Measurements from ENCODE around the gene AOX1. TPM values are rescaled to one million over a fixed set of nuclear protein-coding genes. Genes with fewer than 3 reads are reported as not detected.
"Not testable (repeated sequence)": the region's sequence is repeated elsewhere in the genome, so short reads cannot be mapped to it uniquely, and the experiment has no call there.

AOX1 gene
- total RNA-seq, 2 donors from 2014 or later, result not detected

GRCh38 chr2:200668478-200668877 lies 82.7 kb downstream of the AOX1 start:
- Mint-ChIP-seq H3K4me3 (no peak overlapping the region), H3K27ac (no peak overlapping the region)

GRCh38 chr2:200669308-200669707 lies 83.5 kb downstream of the AOX1 start:
- peaks cover 4% of the 10 kb centered on the region for H3K4me1 Mint-ChIP-seq
- ATAC-seq (no peak), DNase-seq (no peak)
- peaks cover 32% of the 10 kb centered on the region for H3K27me3 Mint-ChIP-seq
- H3K9me3 ChIP-seq (ENCODE audit: control insufficient read depth, low read length, poor library complexity, severe bottlenecking), result no peaks in the 10 kb centered on the region
- no peak overlapping the region for H3K27ac Mint-ChIP-seq
- H3K4me3 Mint-ChIP-seq, result no peak overlapping the region
- peaks cover 2% of the 10 kb centered on the region for H3K36me3 Mint-ChIP-seq (ENCODE audit: low read depth)

More at GRCh38 chr2:200668478-200668877, 82.7 kb downstream of the AOX1 start:
- H3K9me3 ChIP-seq (ENCODE audit: control insufficient read depth, low read length, poor library complexity, severe bottlenecking), result no peaks in the 10 kb centered on the region
- H3K4me1 Mint-ChIP-seq, result peaks cover 4% of the 10 kb centered on the region
- DNase-seq, result no peak
- H3K36me3 Mint-ChIP-seq (ENCODE audit: low read depth), result peaks cover 2% of the 10 kb centered on the region
- ATAC-seq, result no peak
- peaks cover 31% of the 10 kb centered on the region for H3K27me3 Mint-ChIP-seq

GRCh38 chr2:200670313-200670712 lies 84.5 kb downstream of the AOX1 start:
- ATAC-seq, result no peak
- Mint-ChIP-seq H3K36me3 (ENCODE audit: low read depth) (peaks cover 2% of the 10 kb centered on the region), H3K4me3 (no peak overlapping the region), H3K27ac (no peak overlapping the region), H3K27me3 (peaks cover 38% of the 10 kb centered on the region), H3K4me1 (peaks cover 4% of the 10 kb centered on the region)
- no peak for DNase-seq
- H3K9me3 ChIP-seq (ENCODE audit: control insufficient read depth, low read length, poor library complexity, severe bottlenecking), result no peaks in the 10 kb centered on the region

- no peaks in the 10 kb centered on the region for H3K9me3 ChIP-seq (ENCODE audit: control insufficient read depth, low read length, poor library complexity, severe bottlenecking)
- H3K27me3 Mint-ChIP-seq, result peaks cover 38% of the 10 kb centered on the region
- no peak overlapping the region for H3K27ac Mint-ChIP-seq
- DNase-seq, result no peak
- no peak overlapping the region for H3K4me3 Mint-ChIP-seq
- H3K36me3 Mint-ChIP-seq (ENCODE audit: low read depth), result peaks cover 2% of the 10 kb centered on the region
- no peak for ATAC-seq
- peaks cover 4% of the 10 kb centered on the region for H3K4me1 Mint-ChIP-seq
Observed at GRCh38 chr2:200670751-200671150, 84.9 kb downstream of the AOX1 start.

- H3K4me1 Mint-ChIP-seq, result peaks cover 4% of the 10 kb centered on the region
- ATAC-seq (no peak), DNase-seq (no peak)
- no peak overlapping the region for H3K27ac Mint-ChIP-seq
- no peak overlapping the region for H3K4me3 Mint-ChIP-seq
- H3K9me3 ChIP-seq (ENCODE audit: control insufficient read depth, low read length, poor library complexity, severe bottlenecking), result no peaks in the 10 kb centered on the region
- H3K36me3 Mint-ChIP-seq (ENCODE audit: low read depth), result no peaks in the 10 kb centered on the region
- peaks cover 54% of the 10 kb centered on the region for H3K27me3 Mint-ChIP-seq
Observed at GRCh38 chr2:200673191-200673590, 87.4 kb downstream of the AOX1 start.

- Mint-ChIP-seq H3K4me3 (no peak overlapping the region), H3K36me3 (ENCODE audit: low read depth) (no peaks in the 10 kb centered on the region), H3K27ac (no peak overlapping the region), H3K27me3 (peaks cover 48% of the 10 kb centered on the region), H3K4me1 (peaks cover 4% of the 10 kb centered on the region)
- ATAC-seq (no peak), DNase-seq (no peak)
- H3K9me3 ChIP-seq (ENCODE audit: control insufficient read depth, low read length, poor library complexity, severe bottlenecking), result no peaks in the 10 kb centered on the region
Observed at GRCh38 chr2:200674837-200675236, 89.0 kb downstream of the AOX1 start.

- H3K27ac Mint-ChIP-seq, result no peak overlapping the region
- ATAC-seq (no peak), DNase-seq (no peak)
- no peaks in the 10 kb centered on the region for H3K9me3 ChIP-seq (ENCODE audit: control insufficient read depth, low read length, poor library complexity, severe bottlenecking)
- peaks cover 4% of the 10 kb centered on the region for H3K4me1 Mint-ChIP-seq
- peaks cover 34% of the 10 kb centered on the region for H3K27me3 Mint-ChIP-seq
- H3K36me3 Mint-ChIP-seq (ENCODE audit: low read depth), result no peaks in the 10 kb centered on the region
- no peak overlapping the region for H3K4me3 Mint-ChIP-seq
Observed at GRCh38 chr2:200677171-200677570, 91.4 kb downstream of the AOX1 start.

- no peak for ATAC-seq
- peaks cover 32% of the 10 kb centered on the region for H3K27me3 Mint-ChIP-seq
- no peak for DNase-seq
- H3K27ac Mint-ChIP-seq, result no peak overlapping the region
- no peaks in the 10 kb centered on the region for H3K36me3 Mint-ChIP-seq (ENCODE audit: low read depth)
- no peaks in the 10 kb centered on the region for H3K9me3 ChIP-seq (ENCODE audit: control insufficient read depth, low read length, poor library complexity, severe bottlenecking)
- peaks cover 4% of the 10 kb centered on the region for H3K4me1 Mint-ChIP-seq
- H3K4me3 Mint-ChIP-seq, result no peak overlapping the region
Observed at GRCh38 chr2:200677721-200678532, 92.1 kb downstream of the AOX1 start.

GRCh38 chr2:200679127-200679526 lies 93.3 kb downstream of the AOX1 start:
- no peak for DNase-seq
- Mint-ChIP-seq H3K36me3 (ENCODE audit: low read depth) (no peaks in the 10 kb centered on the region), H3K27me3 (peaks cover 22% of the 10 kb centered on the region), H3K4me1 (no peaks in the 10 kb centered on the region), H3K27ac (no peak overlapping the region), H3K4me3 (no peak overlapping the region)
- ATAC-seq, result no peak
- no peaks in the 10 kb centered on the region for H3K9me3 ChIP-seq (ENCODE audit: control insufficient read depth, low read length, poor library complexity, severe bottlenecking)

- ATAC-seq, result no peak
Observed at GRCh38 chr2:200679535-200679934, 93.7 kb downstream of the AOX1 start.

GRCh38 chr2:200681697-200682096 lies 95.9 kb downstream of the AOX1 start:
- Mint-ChIP-seq H3K4me1 (no peaks in the 10 kb centered on the region), H3K27ac (no peak overlapping the region), H3K27me3 (peaks cover 11% of the 10 kb centered on the region), H3K4me3 (no peak overlapping the region), H3K36me3 (ENCODE audit: low read depth) (no peaks in the 10 kb centered on the region)
- no peaks in the 10 kb centered on the region for H3K9me3 ChIP-seq (ENCODE audit: control insufficient read depth, low read length, poor library complexity, severe bottlenecking)
- DNase-seq (no peak), ATAC-seq (no peak)

More at GRCh38 chr2:200679535-200679934, 93.7 kb downstream of the AOX1 start:
- Mint-ChIP-seq H3K27me3 (peaks cover 20% of the 10 kb centered on the region), H3K36me3 (ENCODE audit: low read depth) (no peaks in the 10 kb centered on the region), H3K4me3 (no peak overlapping the region), H3K27ac (no peak overlapping the region), H3K4me1 (no peaks in the 10 kb centered on the region)
- no peak for DNase-seq
- no peaks in the 10 kb centered on the region for H3K9me3 ChIP-seq (ENCODE audit: control insufficient read depth, low read length, poor library complexity, severe bottlenecking)

- not testable (repeated sequence) for H3K4me1 Mint-ChIP-seq; H3K27ac Mint-ChIP-seq; H3K27me3 Mint-ChIP-seq; ATAC-seq; H3K9me3 ChIP-seq (ENCODE audit: control insufficient read depth, low read length, poor library complexity, severe bottlenecking); H3K4me3 Mint-ChIP-seq; H3K36me3 Mint-ChIP-seq (ENCODE audit: low read depth); DNase-seq
Observed at GRCh38 chr2:200682407-200682806, 96.6 kb downstream of the AOX1 start.

- no peaks in the 10 kb centered on the region for H3K9me3 ChIP-seq (ENCODE audit: control insufficient read depth, low read length, poor library complexity, severe bottlenecking)
- DNase-seq (no peak), ATAC-seq (no peak)
- Mint-ChIP-seq H3K4me1 (no peaks in the 10 kb centered on the region), H3K27ac (no peak overlapping the region), H3K27me3 (peaks cover 15% of the 10 kb centered on the region), H3K36me3 (ENCODE audit: low read depth) (peaks cover 2% of the 10 kb centered on the region), H3K4me3 (no peak overlapping the region)
Observed at GRCh38 chr2:200687922-200688920, 102.4 kb downstream of the AOX1 start.

All from T-helper 17 cell (primary cell).